Right hindlimb (tissue), 1 donor: ENCODE data around the gene MINDY2.

Experiments used
- DNase-seq: peaks from one replicate; pipeline ENCODE4 v3.0.0-alpha.2; 2018

The MINDY2 gene

DNA sequence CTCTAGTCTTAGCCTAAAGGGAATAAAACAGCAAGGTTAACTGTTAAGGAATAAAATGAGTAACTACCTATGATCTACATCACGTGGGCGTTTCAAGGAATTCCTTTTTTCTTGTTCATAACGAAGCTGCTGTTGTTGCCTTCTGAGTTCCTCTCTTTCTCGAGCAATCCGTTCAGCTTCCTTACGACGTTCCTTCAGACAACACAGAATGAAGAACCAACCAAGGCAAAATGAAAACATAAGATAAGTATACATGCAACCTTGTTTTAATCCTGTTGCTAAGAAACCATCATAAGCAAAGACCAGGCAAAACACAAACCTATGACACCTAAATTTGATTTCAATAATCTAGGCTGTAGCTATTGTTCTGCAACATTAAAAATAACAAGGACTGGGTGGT is 118.3 kb downstream of the MINDY2 start:
- no peak for DNase-seq

DNA sequence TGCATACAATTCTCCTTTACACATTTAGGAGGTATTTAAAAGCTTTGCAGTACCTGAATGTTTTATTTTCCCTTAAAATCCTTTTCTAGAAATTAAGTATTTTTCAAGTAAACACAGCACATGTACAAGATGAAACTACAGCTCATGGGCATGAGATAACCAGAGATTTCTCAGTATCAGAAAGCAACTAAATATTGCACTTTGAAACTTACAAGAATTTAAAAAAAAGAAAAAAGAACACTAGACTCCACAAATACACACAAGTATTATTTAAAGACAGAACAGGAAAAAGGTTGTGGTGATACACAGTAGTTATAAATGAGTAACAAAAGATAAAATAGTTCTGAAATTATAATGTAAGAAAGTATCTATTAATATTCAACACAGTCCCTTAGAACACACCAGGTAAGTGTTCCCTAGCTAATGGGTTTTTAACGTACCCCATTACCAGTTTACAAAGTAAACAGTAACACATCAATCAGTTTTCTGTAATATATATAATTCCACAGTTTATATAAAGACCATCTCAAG is 127.1 kb downstream of the MINDY2 start:
- no peak for DNase-seq

DNA sequence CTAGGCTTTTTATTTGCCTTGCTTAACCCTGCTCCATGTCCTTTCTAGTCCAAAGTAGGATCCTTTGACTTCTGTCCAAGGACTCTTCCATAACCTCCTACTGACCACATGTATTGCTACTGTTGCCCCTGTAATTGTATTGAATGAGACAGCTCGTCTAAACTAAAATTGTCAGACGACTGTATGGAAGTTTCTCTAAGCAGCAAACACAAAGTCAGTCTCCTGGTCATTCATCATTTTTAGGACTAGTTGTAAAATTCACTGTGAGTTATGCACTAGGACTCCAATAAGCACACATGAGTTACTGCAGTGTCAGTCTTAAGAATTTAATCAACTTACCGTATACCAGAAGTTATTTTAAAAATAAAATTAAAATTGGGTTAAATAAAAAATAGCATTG is 129.5 kb downstream of the MINDY2 start:
- no peak for DNase-seq

DNA sequence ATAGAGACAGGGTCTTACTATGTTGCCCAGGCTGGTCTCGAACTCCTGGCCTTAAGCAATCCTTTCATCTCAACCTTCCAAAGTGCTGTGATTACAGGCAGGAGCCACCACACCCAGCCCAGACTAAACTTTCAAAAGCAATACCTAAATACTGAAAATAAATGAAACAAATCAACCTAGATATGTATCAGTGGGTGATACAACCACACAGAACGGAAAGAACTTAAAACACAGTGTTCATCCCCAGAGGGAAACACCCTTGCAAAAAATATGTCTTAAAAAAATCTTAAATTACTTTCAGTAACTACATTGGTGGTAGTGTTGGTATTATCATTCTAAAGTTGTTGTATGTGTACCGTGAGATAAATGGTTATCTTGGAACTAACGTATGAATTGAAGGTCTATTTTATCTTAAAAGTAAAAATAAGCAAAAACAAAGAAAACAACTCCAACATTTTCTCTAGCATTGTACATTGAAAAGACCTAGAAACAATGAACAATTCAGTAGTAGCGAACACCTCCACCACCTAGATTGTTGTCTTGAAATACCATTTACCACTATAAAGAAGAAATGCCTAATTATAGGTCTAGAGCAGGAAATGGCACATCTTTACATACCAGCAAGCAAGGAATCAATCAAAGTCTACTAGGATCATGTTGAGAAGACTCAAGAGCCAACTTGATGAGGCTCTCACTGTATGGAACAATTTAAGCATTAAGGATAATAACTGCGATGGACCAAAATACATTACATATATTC is 137.6 kb downstream of the MINDY2 start:
- DNase-seq, result no peak

DNA sequence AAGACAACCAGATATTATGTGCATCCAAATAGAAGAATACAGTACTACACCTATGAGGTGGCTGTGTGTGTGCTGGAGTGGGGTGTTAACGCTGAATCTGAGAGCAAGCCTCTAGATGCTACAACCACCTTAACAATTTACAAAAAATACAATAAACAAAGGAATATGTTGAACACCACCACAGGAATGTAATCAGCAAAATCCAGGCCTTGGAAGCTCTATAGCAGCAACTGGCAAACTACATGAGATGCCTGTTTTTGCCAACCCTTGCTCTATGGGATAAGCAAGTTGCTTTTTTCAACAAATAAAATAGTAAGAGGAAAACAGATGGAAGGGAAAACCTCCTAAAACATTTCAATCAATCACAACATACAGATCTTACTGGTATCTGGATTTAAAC is 138.5 kb downstream of the MINDY2 start:
- no peak for DNase-seq

DNA sequence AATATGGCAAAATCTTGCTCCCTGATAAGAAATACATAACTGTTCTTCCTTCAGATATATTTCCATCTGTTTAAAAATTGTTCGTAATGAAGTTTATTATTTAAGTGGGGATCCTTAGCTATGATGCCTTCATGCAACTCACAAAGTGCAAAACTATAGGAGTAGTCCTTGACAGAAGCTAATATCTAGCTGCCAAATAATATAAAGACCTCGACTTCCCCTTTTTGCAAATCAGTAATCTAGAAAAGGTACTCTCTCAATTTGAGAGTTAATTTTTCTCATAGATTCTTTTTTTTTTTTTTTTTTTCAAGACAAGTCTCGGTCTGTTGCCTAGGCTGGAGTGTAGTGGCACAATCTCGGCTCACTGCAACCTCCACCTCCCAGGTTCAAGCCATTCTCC is 139.4 kb downstream of the MINDY2 start:
- no peak for DNase-seq
